GM19395 (cell line): ENCODE results near the gene TRMT1.
A peak's percentile ranks its signal among the peaks of the same experiment; 100 is the strongest.

ENCODE experiments used
- ATAC-seq: cut with Tn5 transposase; IDR thresholded peaks from one replicate; pipeline ENCODE4 v1.9.1; 2021; ENCODE audit warnings: mild to moderate bottlenecking, moderate library complexity; ENCODE audit not compliant: unreplicated experiment

TRMT1 gene

DNA sequence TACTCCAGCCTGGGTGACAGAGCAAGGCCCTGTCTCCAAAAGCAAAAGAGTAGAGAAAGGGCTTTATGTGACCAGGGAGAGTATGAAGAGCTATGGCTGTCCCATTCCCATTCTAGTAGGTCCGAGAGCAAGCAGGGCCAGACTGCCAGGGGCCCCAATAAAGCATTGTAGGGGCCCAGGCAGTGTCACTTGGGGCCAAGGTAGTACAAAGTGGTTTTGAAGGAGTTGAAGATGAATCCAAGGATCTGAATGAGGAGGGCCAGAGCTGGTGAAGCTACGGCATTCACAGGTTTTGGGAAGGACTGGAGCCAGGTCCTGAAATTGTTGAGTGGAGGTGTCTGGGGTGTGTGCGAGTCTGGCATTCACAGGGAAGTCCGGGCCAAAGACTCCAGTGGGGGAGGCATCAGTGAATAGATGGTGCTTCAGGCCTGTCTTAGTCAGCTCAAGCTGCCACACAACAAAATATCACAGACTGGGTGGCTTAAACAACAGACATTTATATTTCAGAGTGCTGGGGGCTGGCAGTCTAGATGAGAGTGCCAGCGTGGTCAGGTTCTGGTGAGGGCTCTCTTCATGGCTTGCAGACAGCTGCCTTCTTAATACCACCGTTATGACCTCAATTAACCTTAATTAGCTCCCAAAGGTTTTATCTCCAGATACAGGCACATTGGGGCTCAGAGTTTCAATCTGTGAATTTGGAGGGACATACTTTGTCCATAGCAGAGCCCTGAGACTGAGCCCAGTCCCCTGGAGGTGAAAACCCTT is 11.5 kb upstream of the TRMT1 start:
- ATAC-seq: no peak

DNA sequence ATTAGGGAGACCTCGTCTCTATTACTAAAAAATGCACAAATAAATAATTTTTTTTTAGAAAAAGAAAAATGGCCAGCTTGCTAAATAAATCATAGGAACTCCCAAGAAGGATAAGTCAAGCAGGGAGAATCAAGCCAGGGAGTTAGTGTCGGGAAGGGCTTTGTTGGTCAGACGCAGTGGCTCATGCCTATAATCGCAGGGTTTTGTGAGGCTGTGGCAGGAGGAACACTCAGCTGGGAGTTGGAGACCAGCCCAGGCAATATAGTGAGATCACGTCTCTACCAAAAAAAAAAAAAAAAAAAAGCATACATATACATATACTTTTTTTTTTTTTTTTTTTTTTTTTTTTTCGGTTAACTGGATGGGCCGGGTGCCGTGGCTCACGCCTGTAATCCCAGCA is 10.5 kb upstream of the TRMT1 start:
- no peak for ATAC-seq

DNA sequence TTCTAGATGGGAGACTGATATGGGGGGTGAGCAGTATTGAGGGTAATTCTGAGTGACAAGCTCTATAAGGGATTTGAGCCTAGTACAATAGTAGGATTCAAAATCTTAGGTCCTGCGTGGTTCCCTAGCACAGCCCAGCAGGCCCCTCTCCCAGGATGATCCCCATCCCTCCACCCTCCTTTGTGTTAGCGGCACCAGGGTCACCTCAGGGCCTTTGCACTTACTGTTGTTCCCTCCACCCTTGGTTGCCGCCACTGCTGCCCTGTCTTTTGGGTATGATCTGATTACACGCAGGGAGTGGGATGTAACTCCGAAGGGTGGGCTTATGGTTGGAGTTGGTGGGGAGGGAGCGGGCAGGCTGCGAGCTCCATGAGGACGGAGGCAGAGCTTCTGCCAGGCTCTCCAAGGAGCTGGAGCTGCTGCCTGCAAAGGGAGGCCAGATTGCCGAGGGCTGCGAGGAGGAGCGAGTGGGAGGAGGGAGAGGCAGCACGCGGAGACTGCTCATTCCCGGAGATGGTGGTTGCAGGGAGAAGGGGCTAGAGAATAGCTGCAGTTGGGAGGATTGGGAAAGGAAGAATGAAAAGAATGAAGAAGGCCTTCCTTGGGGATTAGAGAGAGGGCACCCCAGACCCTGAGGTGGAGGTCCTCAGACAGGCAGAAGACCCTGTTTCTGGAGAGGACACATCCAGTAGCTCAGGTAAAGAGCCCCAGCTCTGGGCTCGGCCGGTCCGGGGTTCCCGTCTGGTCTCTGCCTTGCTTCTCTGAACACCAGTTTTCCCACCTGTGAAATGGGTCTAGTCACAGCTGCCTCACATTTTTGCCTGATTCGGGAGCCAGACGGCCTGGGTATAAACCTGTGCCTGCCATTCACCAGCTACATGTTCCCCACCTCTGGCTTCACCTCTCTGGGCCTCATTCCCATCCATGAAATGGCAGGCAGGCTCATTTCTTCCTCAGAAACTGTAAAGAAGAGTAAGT is 6.7 kb upstream of the TRMT1 start:
- ATAC-seq: no peak

DNA sequence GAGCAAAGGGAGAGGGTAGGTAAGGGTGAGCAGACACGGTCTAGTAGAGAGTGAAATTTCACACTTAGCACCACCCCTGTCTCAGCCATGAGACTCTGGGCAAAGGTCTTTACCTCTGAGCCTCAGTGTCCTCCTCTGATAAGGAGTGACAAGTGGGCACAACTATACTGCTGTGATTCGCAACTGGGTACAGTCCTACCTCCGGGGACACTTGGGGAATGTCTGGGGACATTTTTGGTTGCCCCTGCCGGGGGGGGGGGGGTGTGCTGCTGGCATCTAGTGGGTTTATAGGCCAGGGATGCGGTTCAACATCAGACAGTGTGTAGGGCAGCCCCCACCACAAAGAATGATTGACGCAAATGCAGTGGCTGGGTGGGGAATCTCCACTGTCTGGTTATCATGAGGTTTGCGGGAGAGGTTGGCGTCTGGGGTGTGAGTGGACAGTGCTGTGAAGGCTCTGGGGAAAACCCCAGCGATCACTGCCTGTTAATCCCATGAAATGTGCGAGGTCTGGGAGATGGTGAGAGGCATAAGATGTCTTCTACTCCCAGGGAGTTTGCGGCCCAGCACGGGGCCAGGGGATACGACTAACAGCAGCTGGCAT is 5.8 kb upstream of the TRMT1 start:
- no peak for ATAC-seq

DNA sequence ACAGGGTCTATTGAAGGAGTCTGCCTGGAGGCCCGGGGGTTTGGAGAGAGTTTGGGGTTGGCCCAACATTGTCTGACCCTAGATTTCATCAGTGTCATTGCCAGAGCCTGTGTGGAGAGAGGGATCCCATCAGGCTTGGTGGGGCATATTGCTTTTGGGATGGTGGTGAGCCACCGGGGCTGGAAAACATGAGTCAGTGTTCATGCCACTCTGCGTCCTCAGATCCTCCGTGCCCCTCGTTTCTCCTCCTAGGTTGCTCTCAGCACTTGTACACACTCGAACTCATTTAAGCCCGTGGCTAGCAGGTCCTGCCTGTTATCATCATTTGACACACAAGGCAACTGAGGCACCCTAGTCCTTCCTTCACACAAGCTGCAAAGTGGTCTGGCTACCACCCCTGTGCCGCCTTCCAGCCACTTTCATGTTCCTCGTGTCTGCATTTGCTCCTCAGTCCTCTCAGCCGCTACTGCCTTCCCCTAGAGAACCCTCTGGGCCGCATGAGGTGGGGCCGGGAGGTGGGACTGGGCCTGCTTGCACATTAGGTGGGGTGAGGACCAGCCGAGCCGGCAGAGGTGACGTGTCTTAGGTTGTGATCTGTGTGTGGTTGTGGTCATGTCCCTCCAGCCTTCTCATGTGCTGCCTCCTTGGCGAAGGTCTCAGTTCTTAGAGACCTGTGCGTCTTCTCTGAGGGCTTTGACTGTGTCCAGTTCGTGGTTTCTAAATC is 5.2 kb upstream of the TRMT1 start:
- ATAC-seq: no peak

DNA sequence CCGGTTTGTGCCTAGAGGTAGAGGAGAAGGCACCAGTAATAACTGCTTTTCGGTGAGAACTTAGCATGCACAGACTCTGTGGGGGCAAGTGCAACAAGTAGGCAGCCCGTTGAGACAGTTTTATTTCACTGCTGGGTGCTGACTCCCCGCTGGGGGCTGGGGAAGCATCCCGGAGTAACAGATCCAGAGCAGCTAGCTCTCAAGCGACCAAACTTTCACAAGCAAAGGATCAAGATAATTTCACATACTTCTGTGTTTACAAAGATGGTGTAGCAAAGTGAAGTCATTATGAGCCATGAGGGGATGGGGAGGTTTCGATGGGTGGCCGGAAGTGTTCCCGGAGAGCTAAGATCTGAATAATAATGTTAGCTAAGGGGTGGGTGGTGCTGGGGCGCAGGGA is 4.3 kb upstream of the TRMT1 start:
- ATAC-seq: no peak

DNA sequence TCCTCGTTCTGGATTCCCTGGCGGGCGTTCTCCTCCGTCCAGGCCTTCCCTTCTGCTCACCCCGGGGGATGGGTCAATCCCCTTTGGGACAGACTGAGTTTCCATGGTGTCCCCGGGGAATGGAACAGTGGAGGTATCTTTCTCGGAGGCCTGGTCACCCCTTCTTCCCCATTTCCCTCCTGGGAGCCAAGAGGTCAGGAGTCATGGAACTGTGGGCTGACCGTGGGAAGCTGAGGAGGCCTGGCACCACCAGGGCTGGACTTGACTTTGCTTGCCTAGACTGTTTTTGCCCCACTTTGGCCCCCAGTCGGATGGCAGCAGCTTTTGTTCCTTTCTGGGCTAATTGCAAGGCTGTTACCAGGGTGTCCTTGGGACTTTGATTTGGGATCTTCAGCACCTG is 3.5 kb upstream of the TRMT1 start:
- no peak for ATAC-seq

DNA sequence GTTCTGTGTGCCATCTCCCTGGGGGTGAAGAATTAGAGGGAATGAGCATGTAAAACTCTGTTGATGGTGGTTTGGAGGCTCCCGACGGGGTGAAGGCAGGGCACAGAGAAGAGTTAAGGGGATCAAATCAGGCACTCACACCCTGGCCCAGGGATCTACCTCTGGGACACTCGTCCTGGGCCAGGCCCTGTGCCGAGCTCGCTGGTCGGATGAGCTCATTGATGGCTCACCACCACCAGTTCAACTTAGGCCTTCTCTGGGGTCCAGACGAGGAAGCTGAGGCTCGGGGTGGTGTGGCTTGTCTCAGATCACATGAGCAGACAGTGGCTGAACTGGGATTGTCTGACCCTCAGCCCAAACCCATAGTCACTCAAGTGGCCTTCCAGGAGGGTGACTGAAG is 3.1 kb upstream of the TRMT1 start:
- ATAC-seq: no peak

DNA sequence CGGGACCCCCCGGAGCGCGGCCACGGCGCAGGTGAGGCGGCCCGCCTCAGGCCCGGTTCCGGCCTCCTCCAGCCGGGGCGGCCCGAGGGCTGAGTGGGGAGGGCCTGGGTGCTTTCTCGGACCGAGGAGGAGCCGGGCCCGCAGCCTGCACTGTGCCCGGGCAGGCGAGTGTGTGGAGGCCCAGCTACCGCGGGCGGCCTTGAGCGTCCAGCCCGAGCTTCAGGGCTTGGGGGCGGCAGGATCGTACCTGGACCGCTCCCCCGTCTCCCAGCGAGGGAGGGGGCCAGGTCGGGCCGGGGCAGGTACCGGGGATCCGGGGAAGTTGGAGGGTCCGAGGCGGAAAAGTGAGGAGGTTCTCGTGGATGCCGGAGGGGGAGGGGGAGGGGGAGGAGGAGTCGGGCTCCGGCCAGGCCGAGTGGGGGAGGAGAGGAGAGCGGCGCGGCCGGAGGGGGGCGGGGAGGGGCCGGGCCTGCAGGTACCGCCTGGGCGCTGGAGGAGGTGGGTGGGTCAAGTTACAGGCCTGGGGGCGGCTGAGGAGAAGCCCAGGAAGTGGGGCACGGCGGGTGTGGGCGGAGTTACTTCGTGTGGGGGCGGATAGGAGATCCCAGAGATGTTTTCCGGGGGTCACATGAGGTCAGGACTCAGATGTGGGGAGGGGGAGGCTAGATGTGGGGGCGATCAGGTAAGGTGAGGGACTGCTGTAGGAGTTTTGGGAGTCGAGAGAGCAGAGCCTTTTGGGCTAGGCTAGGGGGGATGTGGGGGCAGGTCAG is 2.1 kb upstream of the TRMT1 start:
- ATAC-seq: no peak

DNA sequence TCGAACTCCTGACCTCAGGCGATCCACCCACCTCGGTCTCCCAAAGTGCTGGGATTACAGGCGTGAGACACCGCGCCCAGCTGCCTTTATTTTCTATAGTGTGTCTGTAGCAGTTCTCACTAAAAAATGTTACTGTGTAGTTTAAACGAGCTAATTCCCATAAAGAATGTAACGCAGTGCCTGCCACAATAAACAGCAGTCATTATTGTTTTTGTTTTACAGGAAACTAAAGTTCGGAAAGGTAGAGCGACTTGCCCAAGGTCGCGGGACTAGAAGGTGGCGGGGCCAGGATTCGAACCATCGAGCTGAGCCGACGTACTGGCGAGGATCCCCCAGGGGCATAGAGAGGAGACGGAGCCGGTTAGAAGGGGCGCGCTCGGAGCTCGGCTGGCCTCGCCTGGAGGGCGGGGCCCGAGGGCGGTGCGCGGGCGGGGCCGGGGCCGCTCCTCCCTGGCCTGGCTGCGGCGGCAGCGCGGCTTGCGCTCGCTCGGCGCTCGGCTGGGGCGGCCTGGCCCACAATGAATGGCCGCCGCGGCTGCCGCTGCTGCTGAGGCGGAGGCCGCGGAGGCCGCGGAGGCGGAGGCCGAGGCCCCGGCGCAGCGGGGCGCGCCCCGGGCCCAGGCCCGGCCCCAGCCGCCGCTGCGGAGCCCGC is 1.4 kb upstream of the TRMT1 start, which contains the start of gene NACC1:
NACC1 (plus strand) TSS at position 493 of the 652 bp plus-strand sequence. CDS start 16,944 bp downstream, outside the sequence.
- ATAC-seq: peak; percentile 55

DNA sequence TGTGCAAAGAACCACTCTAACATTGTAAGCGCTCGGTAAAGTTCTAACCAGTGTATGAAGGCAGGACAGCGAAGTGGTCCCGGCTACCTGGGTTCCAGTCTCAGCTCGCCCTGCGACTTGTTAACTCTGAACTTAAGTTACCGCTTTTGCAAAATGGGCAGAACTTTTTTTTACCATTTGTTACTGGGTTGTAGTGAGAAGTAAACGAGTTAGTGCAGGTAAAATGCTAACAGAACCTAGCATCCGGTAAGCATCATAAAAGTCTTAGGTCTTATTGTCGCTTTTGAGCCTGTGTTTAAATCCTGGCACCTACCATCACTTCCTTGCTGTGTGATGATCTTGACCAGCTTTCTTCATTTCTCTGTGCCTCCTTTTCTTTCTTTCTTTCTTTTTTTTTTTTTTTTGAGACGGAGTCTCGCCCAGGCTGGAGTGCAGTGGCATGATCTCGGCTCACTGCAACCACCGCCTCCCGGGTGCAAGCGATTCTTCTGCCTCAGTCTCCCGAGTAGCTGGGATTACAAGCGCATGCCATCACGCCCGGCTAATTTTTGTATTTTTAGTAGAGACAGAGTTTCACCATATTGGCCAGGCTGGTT is 734 bp upstream of the TRMT1 start:
- no peak for ATAC-seq

DNA sequence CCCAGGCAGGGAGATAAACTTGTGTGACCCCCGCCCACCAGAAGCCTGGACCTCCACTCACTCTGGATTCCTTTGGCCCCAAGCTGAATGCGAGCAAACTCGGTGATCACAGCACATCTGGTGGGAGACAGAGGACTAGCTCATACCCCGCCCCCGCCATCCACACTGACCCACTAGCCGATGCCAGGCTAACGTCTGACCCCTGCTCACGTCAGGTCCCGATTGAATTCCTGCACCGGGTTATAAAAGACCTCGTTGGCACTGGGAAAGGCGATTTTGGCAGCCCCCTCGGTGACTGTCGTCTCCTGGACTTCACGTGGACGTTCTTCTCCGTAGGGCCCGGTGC is 631 bp downstream of the TRMT1 start:
- ATAC-seq: no peak

DNA sequence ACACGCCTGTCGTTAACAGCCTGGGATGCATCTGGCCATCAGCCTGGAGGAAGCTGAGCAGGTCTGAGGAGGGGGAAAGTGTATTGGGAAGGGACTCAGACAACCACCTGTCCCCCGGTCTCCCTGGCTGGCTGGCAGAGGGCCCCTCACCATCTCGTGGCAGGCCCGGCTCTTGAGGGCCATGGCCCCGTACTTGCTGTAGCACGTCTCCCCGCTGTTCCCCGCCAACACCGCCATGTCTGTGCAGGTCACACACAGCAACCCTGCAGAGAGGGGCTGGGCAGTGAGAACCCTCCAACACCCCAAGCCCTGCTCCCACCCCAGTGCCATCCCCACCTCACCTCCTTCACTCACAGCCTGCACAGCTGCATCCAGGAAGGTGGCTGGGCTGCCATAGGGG is 4.0 kb downstream of the TRMT1 start:
- no peak for ATAC-seq

DNA sequence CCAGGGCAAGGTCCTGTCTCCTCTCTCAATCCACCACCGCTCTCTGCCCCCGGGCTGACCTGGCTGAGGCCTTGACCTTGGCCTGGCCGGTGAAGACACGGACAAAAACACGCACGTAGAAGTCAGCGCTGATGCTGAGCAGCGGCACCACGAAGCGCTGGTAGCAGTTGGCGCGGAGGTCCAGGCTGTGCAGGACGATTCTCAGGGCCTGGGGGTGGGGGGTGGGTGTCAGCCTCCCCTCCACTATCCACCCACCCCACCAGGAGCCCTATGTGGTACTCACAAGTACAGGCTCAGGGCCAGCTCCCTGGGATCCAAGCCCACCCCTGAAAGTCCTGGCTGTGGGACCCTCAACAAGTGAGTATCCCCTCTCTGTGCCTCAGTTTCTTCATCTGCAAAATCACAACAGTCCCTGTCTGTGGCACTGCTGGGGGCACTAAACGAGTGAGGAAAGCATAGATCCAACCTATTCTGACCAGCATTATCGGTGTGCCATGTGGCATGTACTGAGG is 6.4 kb downstream of the TRMT1 start:
- no peak for ATAC-seq

DNA sequence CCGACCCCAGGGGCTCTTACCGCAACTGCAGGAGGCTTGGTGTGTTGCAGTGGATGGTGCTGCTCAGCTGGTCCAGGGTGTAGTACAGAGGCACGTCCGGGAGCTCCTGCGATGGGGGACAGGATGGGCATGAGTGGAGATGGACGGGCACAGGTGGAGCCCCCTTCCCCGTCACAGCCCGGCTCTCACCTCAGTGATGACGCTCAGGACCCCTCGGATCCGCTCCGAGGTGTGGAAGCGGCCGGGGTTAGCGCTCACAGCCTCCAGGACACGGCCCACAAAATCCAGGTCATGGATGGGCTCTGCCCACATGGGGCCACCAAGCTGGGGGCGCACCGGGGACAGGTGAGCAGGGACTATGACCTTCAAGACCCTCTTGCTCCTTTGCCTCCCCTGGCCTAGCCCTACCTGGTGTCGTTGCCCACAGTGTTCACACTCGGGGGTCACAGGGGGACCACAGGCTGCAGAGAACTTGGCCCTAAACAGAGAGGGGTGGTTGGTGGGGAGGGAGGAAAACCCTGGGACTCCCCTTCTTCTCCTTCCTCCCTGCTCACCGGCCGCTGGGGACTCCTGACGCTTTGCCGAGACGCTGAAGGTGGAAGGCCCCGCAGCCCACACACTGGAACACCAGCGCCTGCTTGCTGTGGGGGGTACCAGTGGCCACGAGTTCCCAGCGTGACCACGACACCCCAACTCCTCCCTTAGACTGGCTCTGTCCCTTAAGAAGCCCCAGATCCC is 7.0 kb downstream of the TRMT1 start:
- no peak for ATAC-seq

DNA sequence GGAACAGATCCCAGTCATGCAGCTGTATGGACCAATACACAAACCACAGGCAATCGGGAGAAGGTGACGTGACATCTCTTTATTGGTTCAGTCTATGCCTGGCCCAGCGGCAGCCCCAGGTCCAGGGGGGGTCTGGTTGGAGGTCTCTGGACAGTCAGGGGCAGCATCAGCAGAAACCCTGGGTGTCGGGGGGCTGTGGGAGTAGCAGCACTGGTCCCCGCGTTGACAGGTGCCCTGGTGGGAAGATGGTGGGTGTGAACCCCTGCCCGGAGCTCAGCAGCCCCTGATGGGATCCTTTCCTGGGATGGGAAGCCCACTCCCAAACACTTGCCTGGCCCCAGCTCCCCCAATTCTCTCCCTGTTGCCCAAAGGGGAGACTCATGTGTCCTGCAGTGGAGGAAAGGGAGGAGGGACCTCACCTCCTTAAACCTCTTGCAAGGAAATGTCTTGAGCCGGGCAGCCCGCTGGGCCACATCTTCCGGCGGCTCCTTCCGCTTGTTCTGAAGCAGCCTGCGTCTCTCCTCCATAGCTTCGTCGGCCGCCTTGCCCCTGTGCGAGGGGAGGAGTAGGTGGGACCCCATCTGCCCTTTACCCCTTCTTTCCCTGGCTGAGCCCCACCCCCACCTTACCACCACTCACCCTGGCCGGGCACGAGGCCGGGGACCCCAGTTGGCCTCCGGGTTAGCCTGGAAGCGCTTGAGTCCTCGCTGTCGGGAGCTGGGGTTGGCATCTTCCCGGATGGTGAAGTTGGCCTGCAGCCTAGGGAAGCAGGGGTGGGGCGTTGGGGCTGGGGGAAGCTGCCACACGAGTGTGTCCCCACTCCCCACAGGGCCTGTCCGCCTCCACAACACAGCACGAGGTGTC is 11.5 kb downstream of the TRMT1 start:
- ATAC-seq: no peak

DNA sequence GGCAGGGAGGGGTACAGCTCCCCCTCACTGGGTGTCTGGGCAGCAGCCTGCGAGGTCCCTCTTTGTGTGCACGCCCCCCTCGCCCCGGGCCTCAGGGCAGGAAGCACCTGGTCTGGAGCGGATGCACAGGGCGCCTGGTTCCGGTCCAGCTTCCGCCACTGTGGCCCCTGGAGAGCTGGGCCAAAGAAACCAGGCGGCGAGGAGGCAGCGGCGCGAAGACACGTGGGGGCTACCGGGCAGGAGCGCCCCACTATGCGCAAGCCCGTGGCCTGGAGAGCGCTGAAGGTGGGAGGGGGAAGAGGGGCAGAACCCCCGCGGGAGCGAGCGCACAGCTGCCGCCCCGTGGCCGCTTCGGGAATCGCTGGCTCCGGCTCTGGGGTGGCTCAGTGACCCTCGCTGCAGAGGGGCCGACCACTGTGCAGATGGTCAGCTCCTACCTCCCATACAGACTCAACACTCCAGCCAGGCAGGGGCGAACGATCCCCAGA is 12.1 kb downstream of the TRMT1 start:
- no peak for ATAC-seq
